H1 (cell line): ENCODE measurements around the gene PRR30. TPM values are rescaled to one million over a fixed set of nuclear protein-coding genes. Genes with fewer than 3 reads are reported as not detected.

Experiments used
- CTCF ChIA-PET: fragments of 300-600 bp; sonication (Branson Sonifier 250); formaldehyde crosslinking; loops from one replicate; lab custom pipeline; 2021; ENCODE audit not compliant: partially characterized antibody; lab: Charles Lee
- POLR2A ChIA-PET: fragments of 300-600 bp; sonication (Branson Sonifier 250); formaldehyde crosslinking; loops from one replicate; lab custom pipeline; 2021; ENCODE audit warnings: inconsistent platforms; ENCODE audit not compliant: partially characterized antibody; lab: Charles Lee
- DNase-seq, 2 experiments: peaks; one replicate each; pipeline versions ENCODE4 v3.0.0 to v3.0.0-alpha.2; 2010 to 2022; ENCODE audit warnings: low spot score in 2 of 2, low read depth in 1 of 2, mixed read lengths in 1 of 2
- FAIRE-seq: peaks from 2 replicates; lab custom pipeline; 2011; peaks lifted over from hg19 to GRCh38; lab: Jason Lieb, UNC
- H2AFZ ChIP-seq: 2 replicates; pipeline ENCODE4 v1.8.1; 2012; ENCODE audit warnings: low read length, inconsistent platforms
- H2AK5ac ChIP-seq: 2 replicates; pipeline ENCODE4 v1.6.1; 2013; ENCODE audit warnings: low read depth, low read length
- H2BK120ac ChIP-seq: replicated peaks from 2 replicates; pipeline ENCODE3; 2013; ENCODE audit warnings: low read depth, low read length, inconsistent platforms
- H2BK12ac ChIP-seq: 2 replicates; pipeline ENCODE4 v1.6.1; 2013; ENCODE audit warnings: low read depth, low read length
- H2BK15ac ChIP-seq: 2 replicates; pipeline ENCODE4 v1.6.1; 2013; ENCODE audit warnings: low read length
- H2BK20ac ChIP-seq: 2 replicates; pipeline ENCODE4 v1.6.1; 2013; ENCODE audit warnings: low read length
- H2BK5ac ChIP-seq: 2 replicates; pipeline ENCODE4 v1.6.1; 2013; ENCODE audit warnings: low read depth, low read length
- H3K14ac ChIP-seq: 2 replicates; pipeline ENCODE4 v1.6.1; 2013; ENCODE audit warnings: inconsistent platforms; ENCODE audit not compliant: insufficient read length
- H3K18ac ChIP-seq: 2 replicates; pipeline ENCODE4 v1.6.1; 2013; ENCODE audit warnings: low read length; ENCODE audit errors: extremely low read depth
- H3K23ac ChIP-seq: 2 replicates; pipeline ENCODE4 v1.6.1; 2013; ENCODE audit warnings: inconsistent platforms; ENCODE audit not compliant: insufficient read length
- H3K23me2 ChIP-seq: 2 replicates; pipeline ENCODE4 v1.6.1; 2013; ENCODE audit warnings: low read depth, low read length
- H3K27ac ChIP-seq: 2 replicates; pipeline ENCODE4 v1.6.1; 2011; ENCODE audit warnings: low read depth, low read length, inconsistent platforms
- H3K27me3 ChIP-seq, 4 experiments: replicated peaks in 1 of 4; 1 replicate in 1 of 4; 2 replicates in 3 of 4; pipeline versions ENCODE4 v1.6.1 to v1.8.1; 2011 to 2013; ENCODE audit warnings: low read length in 3 of 4, mild to moderate bottlenecking in 3 of 4, inconsistent platforms in 2 of 4, mixed read lengths in 2 of 4, moderate library complexity in 1 of 4; ENCODE audit not compliant: control insufficient read depth in 3 of 4, insufficient read depth in 3 of 4; ENCODE audit errors: extremely low read depth in 1 of 4
- H3K36me3 ChIP-seq, 4 experiments: 2 replicates each; pipeline versions ENCODE4 v1.6.1 to v1.8.1; 2011 to 2013; ENCODE audit warnings: mild to moderate bottlenecking in 4 of 4, low read length in 3 of 4, moderate library complexity in 2 of 4, control low read depth in 1 of 4, inconsistent platforms in 1 of 4; ENCODE audit not compliant: insufficient read depth in 4 of 4, control insufficient read depth in 2 of 4
- H3K4ac ChIP-seq: replicated peaks from 2 replicates; pipeline ENCODE3; 2013; ENCODE audit warnings: low read length, low read depth, mixed read lengths, inconsistent platforms; ENCODE audit not compliant: insufficient read length
- H3K4me1 ChIP-seq, 4 experiments: replicated peaks in 1 of 4; 1 replicate in 1 of 4; 2 replicates in 3 of 4; pipeline versions ENCODE4 v1.6.1 to v1.8.1; 2011 to 2013; ENCODE audit warnings: low read length in 3 of 4, inconsistent platforms in 2 of 4, mixed read lengths in 1 of 4; ENCODE audit not compliant: insufficient read depth in 4 of 4, control insufficient read depth in 3 of 4
- H3K4me2 ChIP-seq, 2 experiments: 2 replicates each; pipeline versions ENCODE4 v1.6.1 to v1.8.1; 2011 to 2013; ENCODE audit warnings: low read depth in 2 of 2, low read length in 2 of 2, control low read depth in 1 of 2, inconsistent platforms in 1 of 2, mild to moderate bottlenecking in 1 of 2; ENCODE audit not compliant: insufficient read depth in 1 of 2
- H3K4me3 ChIP-seq, 4 experiments: fragments of 200-600, 300-600 bp in 1 of 4; sonication (generic), shearing (Covaris generic), sonication (Bioruptor Twin) in 1 of 4; 2 replicates each; pipeline versions ENCODE4 v1.5.1 to v1.8.1; 2011 to 2016; ENCODE audit warnings: low read length in 4 of 4, low read depth in 3 of 4, control low read depth in 2 of 4, inconsistent platforms in 2 of 4, mild to moderate bottlenecking in 2 of 4, mixed read lengths in 1 of 4, moderate library complexity in 1 of 4; ENCODE audit not compliant: insufficient read depth in 2 of 4; ENCODE audit errors: extremely low read depth in 1 of 4
- H3K56ac ChIP-seq: replicated peaks from 2 replicates; pipeline ENCODE3; 2013; ENCODE audit warnings: low read depth, mild to moderate bottlenecking, mixed read lengths, low read length, inconsistent platforms; ENCODE audit not compliant: insufficient read length
- H3K79me1 ChIP-seq: 2 replicates; pipeline ENCODE4 v1.6.1; 2013; ENCODE audit warnings: low read depth, low read length, control low read depth
- H3K79me2 ChIP-seq, 2 experiments: 2 replicates each; pipeline versions ENCODE4 v1.6.1 to v1.8.1; 2012 to 2013; ENCODE audit warnings: low read length in 2 of 2, mild to moderate bottlenecking in 2 of 2, inconsistent platforms in 1 of 2; ENCODE audit not compliant: insufficient read depth in 2 of 2, control insufficient read depth in 1 of 2
- H3K9ac ChIP-seq, 4 experiments: replicated peaks in 1 of 4; 1 replicate in 1 of 4; 2 replicates in 3 of 4; pipeline versions ENCODE4 v1.6.1 to v1.8.1; 2011 to 2013; ENCODE audit warnings: low read depth in 3 of 4, low read length in 3 of 4, control low read depth in 2 of 4, mild to moderate bottlenecking in 2 of 4, moderate library complexity in 2 of 4, inconsistent platforms in 1 of 4; ENCODE audit errors: extremely low read depth in 1 of 4
- H3K9me3 ChIP-seq, 2 experiments: 2 replicates each; pipeline versions ENCODE4 v1.6.1 to v1.8.1; 2012 to 2013; ENCODE audit warnings: mild to moderate bottlenecking in 2 of 2, moderate library complexity in 2 of 2, control low read depth in 1 of 2, inconsistent platforms in 1 of 2, low read depth in 1 of 2, low read length in 1 of 2, mixed read lengths in 1 of 2; ENCODE audit not compliant: insufficient read depth in 2 of 2
- H4K20me1 ChIP-seq, 2 experiments: replicated peaks in 1 of 2; 2 replicates each; pipeline versions ENCODE3 to v1.8.1; 2011 to 2013; ENCODE audit warnings: inconsistent platforms in 2 of 2, low read length in 2 of 2, mild to moderate bottlenecking in 1 of 2; ENCODE audit not compliant: insufficient read depth in 2 of 2, control insufficient read depth in 1 of 2
- H4K5ac ChIP-seq: 2 replicates; pipeline ENCODE4 v1.6.1; 2013; ENCODE audit warnings: low read length, low read depth, mixed read lengths, inconsistent platforms; ENCODE audit not compliant: insufficient read length
- H4K8ac ChIP-seq: 2 replicates; pipeline ENCODE4 v1.8.0; 2013; ENCODE audit warnings: mild to moderate bottlenecking, moderate library complexity, low read length, inconsistent platforms; ENCODE audit not compliant: insufficient read depth; ENCODE audit errors: extremely low read depth
- H4K91ac ChIP-seq: replicated peaks from 2 replicates; pipeline ENCODE3; 2013; ENCODE audit warnings: low read length, mixed read lengths, inconsistent platforms; ENCODE audit not compliant: insufficient read length
- BACH1 ChIP-seq: IDR thresholded peaks from 2 replicates; pipeline ENCODE4 v1.6.1; 2012; ENCODE audit warnings: low read length, improper control_type of control experiment
- CBX8 ChIP-seq: fragments of 300-800, 300-1000 bp; sonication (generic); IDR thresholded peaks from 2 replicates; pipeline ENCODE4 v1.7.1; 2016; ENCODE audit warnings: low read depth, low read length, borderline replicate concordance
- CHD1 ChIP-seq: IDR thresholded peaks from 2 replicates; pipeline ENCODE4 v1.6.1; 2012; ENCODE audit warnings: low read depth, low read length, improper control_type of control experiment
- GABPA ChIP-seq: IDR thresholded peaks from 2 replicates; pipeline ENCODE4 v1.6.1; 2011; ENCODE audit warnings: mild to moderate bottlenecking, low read length, moderate library complexity, borderline replicate concordance; ENCODE audit not compliant: insufficient read depth
- HDAC6 ChIP-seq: IDR thresholded peaks from one replicate; pipeline ENCODE4 v1.7.1; 2012; ENCODE audit warnings: low read depth, mild to moderate bottlenecking, inconsistent platforms, low read length, moderate library complexity
- KDM4A ChIP-seq: IDR thresholded peaks from one replicate; pipeline ENCODE4 v1.7.1; 2012; ENCODE audit warnings: low read depth, mild to moderate bottlenecking, moderate library complexity, low read length, inconsistent platforms; ENCODE audit not compliant: severe bottlenecking
- NANOG ChIP-seq: IDR thresholded peaks from 2 replicates; pipeline ENCODE4 v1.6.1; 2011; ENCODE audit warnings: low read length, low read depth, mild to moderate bottlenecking, inconsistent platforms; ENCODE audit not compliant: insufficient read depth, poor library complexity, severe bottlenecking
- PHF8 ChIP-seq: fragments of 200-600 bp; sonication (generic); conservative IDR thresholded peaks from 2 replicates; pipeline ENCODE4 v1.7.1; 2012; ENCODE audit warnings: low read depth, mild to moderate bottlenecking, inconsistent platforms, low read length, moderate library complexity
- RNF2 ChIP-seq: fragments of 200-900, 300-1000 bp; sonication (generic); IDR thresholded peaks from 2 replicates; pipeline ENCODE4 v1.7.1; 2016; ENCODE audit warnings: borderline replicate concordance, low read depth, mild to moderate bottlenecking, antibody characterized with exemption, low read length; ENCODE audit not compliant: poor library complexity, severe bottlenecking; ENCODE audit errors: missing control alignments
- SAP30 ChIP-seq: fragments of 300-600 bp; sonication (generic); IDR thresholded peaks from 2 replicates; pipeline ENCODE4 v1.7.1; 2012; ENCODE audit warnings: low read length, moderate library complexity, mild to moderate bottlenecking, inconsistent platforms; ENCODE audit not compliant: insufficient read depth, insufficient replicate concordance
- TBP ChIP-seq: IDR thresholded peaks from 2 replicates; pipeline ENCODE4 v1.6.1; 2011; ENCODE audit warnings: low read depth, low read length, improper control_type of control experiment
- TEAD4 ChIP-seq: IDR thresholded peaks from 2 replicates; pipeline ENCODE4 v1.6.1; 2012; ENCODE audit warnings: low read depth, low read length, inconsistent platforms, mixed read lengths
- WGBS, 2 experiments: shearing (Covaris generic) in 1 of 2; methylation state at CpG; one replicate each; pipeline versions ENCODE4 v1.1.6 to v1.1.7; 2013 to 2015; ENCODE audit warnings: low lambda C conversion rate in 2 of 2, mixed read lengths in 2 of 2, inconsistent platforms in 1 of 2, low coverage in 1 of 2, missing lambda C conversion rate in 1 of 2; ENCODE audit not compliant: insufficient replicate concordance in 2 of 2, insufficient coverage in 1 of 2, insufficient read length in 1 of 2; ENCODE audit errors: extremely low coverage in 1 of 2, missing lambda C conversion rate in 1 of 2; 5-methylcytosine and 5-hydroxymethylcytosine counted together
- polyA plus RNA-seq, 7 experiments: library from polyadenylated mRNA; depleted of rRNA in 3 of 7; stranded (reverse) in 5 of 7; unstranded in 2 of 7; fragments of >200 nt in 5 of 7; fragments of 200-250 nt in 2 of 7; gene quantifications; 1 replicate in 5 of 7; 2 replicates in 1 of 7; 4 replicates in 1 of 7; pipeline versions ENCODE4 v1.2.1 to v1.2.3, GENCODE V29; 2011 to 2013; ENCODE audit warnings: missing spikeins in 2 of 7, mixed read lengths in 2 of 7
- total RNA-seq: library from RNA; stranded (reverse); fragmentation: NEBNext Ultra II Directional; extraction: Animal tissue kit (Norgen Biotek cat#: 25700); gene quantifications from 2 replicates; pipeline ENCODE4 v1.2.1, GENCODE V29; 2021

The PRR30 gene
- total and polyA plus RNA-seq, 2 of the 8 experiments (the other 6 are each of a cell fraction or from before 2014, with no cell fraction given), result not detected

DNA sequence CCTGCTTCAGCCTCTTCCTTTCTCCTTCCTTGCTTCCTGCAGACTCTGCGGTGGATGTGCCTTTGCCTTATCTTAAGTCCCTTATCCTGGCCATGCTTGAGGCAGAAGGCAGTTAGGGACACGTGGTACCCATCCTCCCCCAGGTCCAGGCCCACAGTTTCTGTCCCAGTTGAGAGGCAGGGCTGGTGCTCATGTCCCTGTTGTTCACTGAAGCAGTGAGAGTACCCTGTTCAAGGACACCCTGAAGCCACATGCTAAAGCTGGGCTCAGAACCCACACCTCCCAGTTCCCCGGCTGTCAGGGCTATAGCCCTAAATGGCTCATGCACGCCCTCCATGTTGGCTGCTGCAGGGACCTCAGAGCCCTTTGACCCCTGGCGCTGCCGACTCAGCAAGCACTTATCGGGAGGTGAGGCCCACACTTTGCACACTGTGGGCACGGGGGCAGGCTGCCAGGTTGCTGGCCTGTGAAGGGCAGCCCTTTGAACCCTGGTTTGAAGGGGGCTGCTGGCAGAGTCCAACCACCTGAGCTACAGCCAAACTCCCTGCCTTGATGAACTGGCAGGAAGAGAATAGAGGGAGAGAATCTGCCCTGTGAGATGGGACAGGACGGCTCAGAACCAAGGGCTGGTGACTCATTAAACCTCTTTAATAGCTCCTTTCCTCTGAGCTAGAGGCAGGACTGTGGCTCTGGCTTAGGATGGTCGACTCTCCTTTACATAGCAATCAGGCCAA, 46.3 kb downstream of the PRR30 start:
- H2BK120ac ChIP-seq, result no peak overlapping the region
- H3K27me3 ChIP-seq, result no peaks in the 10 kb centered on the region
- H2BK5ac ChIP-seq, result no peak overlapping the region
- no peak overlapping the region for H3K56ac ChIP-seq
- H2BK12ac ChIP-seq, result no peak overlapping the region
- H3K79me2 ChIP-seq, result no peaks in the 10 kb centered on the region
- H3K4ac ChIP-seq, result no peak overlapping the region
- H3K23ac ChIP-seq, result no peak overlapping the region
- H3K36me3 ChIP-seq, result no peaks in the 10 kb centered on the region
- H3K23me2 ChIP-seq, result no peaks in the 10 kb centered on the region
- no peak overlapping the region for H3K4me2 ChIP-seq
- WGBS, 2 experiments, result 83% methylated on average over 10 of the region's 10 CpGs; no CpG with 5 or more reads in 1 of the 2 experiments
- CTCF ChIA-PET, result interaction anchor here (0.6 to 16.5 kb wide), 11 partner anchors 9 to 277 kb away, joined by 3 to 160 read pairs (median 3); partner anchors contain the start of gene AGBL5
- no peak for FAIRE-seq
- no peak overlapping the region for H3K18ac ChIP-seq
- no peak overlapping the region for H4K8ac ChIP-seq
- H2AK5ac ChIP-seq, result no peak overlapping the region
- no peak for DNase-seq
- H3K4me1 ChIP-seq, result peaks cover 0 to 2% (median under 1%) of the 10 kb centered on the region in 4 experiments; a peak in 2 of 7 replicates
- H4K5ac ChIP-seq, result no peak overlapping the region
- no peak overlapping the region for H3K14ac ChIP-seq
- H2AFZ ChIP-seq, result no peak overlapping the region
- no peak overlapping the region for H2BK20ac ChIP-seq
- H2BK15ac ChIP-seq, result no peak overlapping the region
- POLR2A ChIA-PET, result interaction anchor here (1.4 to 1.5 kb wide), 2 partner anchors 20 to 129 kb away, joined by 3 to 4 read pairs; no protein-coding TSS in a partner anchor
- no peak overlapping the region for H4K91ac ChIP-seq
- H3K9ac ChIP-seq, result no peak overlapping the region
- no peaks in the 10 kb centered on the region; the same call in 1 of the 2 replicates for H3K79me1 ChIP-seq
- no peak overlapping the region for H3K4me3 ChIP-seq
- H3K9me3 ChIP-seq, result no peaks in the 10 kb centered on the region
- no peak overlapping the region for H3K27ac ChIP-seq
- H4K20me1 ChIP-seq, result peaks cover 1 to 6% of the 10 kb centered on the region in 2 experiments
- TF ChIP-seq CHD1 (no peak), PHF8 (no peak), NANOG (no peak), SAP30 (no peak), KDM4A (no peak), RNF2 (no peak), BACH1 (no peak), HDAC6 (no peak), GABPA (no peak), TEAD4 (no peak), CBX8 (no peak), TBP (no peak)
